Gastroesophageal sphincter (tissue), 4 donors: ENCODE data around the gene MLH3. TPM values are rescaled to one million over a fixed set of nuclear protein-coding genes. Genes with fewer than 3 reads are reported as not detected.

ENCODE experiments used
- ATAC-seq: fragments of 150-250 bp; one replicate; pipeline ENCODE4 v1.9.1; 2016; ENCODE audit warnings: mild to moderate bottlenecking, moderate library complexity
- H3K27ac ChIP-seq, 4 donors: fragments of 200-600 bp; sonication (generic) in 3 of 4; 1 replicate in 3 of 4; 2 replicates in 1 of 4; pipeline ENCODE4 v1.5.1; 2016 to 2019
- H3K27me3 ChIP-seq: fragments of 200-600 bp; sonication (generic); one replicate; pipeline ENCODE4 v1.5.1; 2019
- H3K36me3 ChIP-seq, 2 donors: fragments of 200-600 bp; sonication (generic); one replicate each; pipeline ENCODE4 v1.5.1; 2019; ENCODE audit warnings: control low read depth in 1 of 2
- H3K4me1 ChIP-seq, 3 donors: fragments of 200-600 bp; sonication (generic); 1 replicate in 2 of 3; 2 replicates in 1 of 3; pipeline ENCODE4 v1.5.1; 2016 to 2019; ENCODE audit warnings: control low read depth in 2 of 3
- H3K4me3 ChIP-seq, 2 donors: fragments of 200-600 bp; sonication (generic); one replicate each; pipeline ENCODE4 v1.5.1; 2019; ENCODE audit warnings: mild to moderate bottlenecking in 1 of 2, moderate library complexity in 1 of 2
- H3K9me3 ChIP-seq, 3 donors: fragments of 200-600 bp; sonication (generic); one replicate each; pipeline ENCODE4 v1.5.1; 2017 to 2019; ENCODE audit warnings: control low read depth in 2 of 3
- CTCF ChIP-seq, 4 experiments: fragments of 200-600 bp in 2 of 4; fragments of 450-650 bp in 2 of 4; sonication (generic) in 1 of 4; IDR thresholded peaks; one replicate each; pipeline ENCODE4 v1.5.1; 2017 to 2019; ENCODE audit warnings: antibody characterized with exemption in 4 of 4, mild to moderate bottlenecking in 2 of 4, moderate library complexity in 2 of 4
- EP300 ChIP-seq: sonication (generic); formaldehyde crosslinking; IDR thresholded peaks from one replicate; pipeline ENCODE4 v1.6.1; 2017; ENCODE audit warnings: antibody characterized with exemption, mild to moderate bottlenecking
- POLR2A ChIP-seq, 2 donors: fragments of 450-650 bp; IDR thresholded peaks; one replicate each; pipeline ENCODE4 v1.6.1; 2017; ENCODE audit warnings: antibody characterized with exemption in 2 of 2, mild to moderate bottlenecking in 2 of 2, moderate library complexity in 1 of 2
- POLR2AphosphoS5 ChIP-seq: sonication (generic); formaldehyde crosslinking; IDR thresholded peaks from one replicate; pipeline ENCODE4 v1.6.1; 2017; ENCODE audit warnings: antibody characterized with exemption
- WGBS, 2 donors: methylation state at CpG; one replicate each; pipeline ENCODE4 v1.1.5; 2018; ENCODE audit warnings: low coverage in 1 of 2; 5-methylcytosine and 5-hydroxymethylcytosine counted together
- total RNA-seq, 4 donors: library from RNA; depleted of rRNA; stranded (reverse); fragments of >200 nt; gene quantifications; one replicate each; pipeline ENCODE4 v1.1.0, GENCODE V29; 2016

The MLH3 gene
- total RNA-seq, 4 donors from 2014 or later, result 29.0 to 76.1 (median 32.2) TPM

- Histone ChIP-seq H3K4me3 (no peak overlapping the region), H3K9me3 (no peaks in the 10 kb centered on the region), H3K27ac (no peak overlapping the region), H3K27me3 (no peaks in the 10 kb centered on the region), H3K36me3 (peaks cover 0 to 83% of the 10 kb centered on the region in 2 donors), H3K4me1 (peaks cover 6 to 26% (median 12%) of the 10 kb centered on the region in 3 donors)
- no peak for ATAC-seq
- 86 to 88% methylated on average over 3 to 4 of the region's 4 CpGs for WGBS, 2 donors
- no peak for TF ChIP-seq POLR2AphosphoS5
- TF ChIP-seq EP300, result no peak
- no peak for TF ChIP-seq CTCF (IDR thresholded peaks at IDR 0.05)
- TF ChIP-seq POLR2A (IDR thresholded peaks at IDR 0.05), result no peak
Observed at GRCh38 chr14:75009176-75009575, 42.1 kb downstream of the MLH3 start.

GRCh38 chr14:75005357-75005756, 45.9 kb downstream of the MLH3 start:
- Histone ChIP-seq H3K27me3 (no peaks in the 10 kb centered on the region), H3K4me3 (no peak overlapping the region), H3K27ac (no peak overlapping the region), H3K4me1 (peaks cover 0 to 31% (median 11%) of the 10 kb centered on the region in 3 donors), H3K9me3 (no peaks in the 10 kb centered on the region), H3K36me3 (peaks cover 0 to 59% of the 10 kb centered on the region in 2 donors)
- WGBS, 2 donors, result 97% methylated on average over 2 to 3 of the region's 3 CpGs
- TF ChIP-seq EP300 (no peak), POLR2A (IDR thresholded peaks at IDR 0.05) (no peak), POLR2AphosphoS5 (no peak), CTCF (IDR thresholded peaks at IDR 0.05) (no peak)
- no peak for ATAC-seq

GRCh38 chr14:75003250-75004027, 47.8 kb downstream of the MLH3 start:
- TF ChIP-seq POLR2A (IDR thresholded peaks at IDR 0.05) (no peak), EP300 (no peak), CTCF (IDR thresholded peaks at IDR 0.05) (no peak), POLR2AphosphoS5 (no peak)
- peak; percentile 4 for ATAC-seq

GRCh38 chr14:75002392-75003249, 48.6 kb downstream of the MLH3 start, which contains the start of gene EIF2B2:
Gene EIF2B2 (plus strand): TSS chr14:75002921. CDS start chr14:75002991, 70 bp downstream.
- H3K4me1 ChIP-seq, result peaks cover 0 to 31% (median 11%) of the 10 kb centered on the region in 3 donors
- H3K27ac ChIP-seq, result peak within 1 kb of the TSS; percentile 40 to 91 (median 88)
- H3K4me3 ChIP-seq, result peak within 1 kb of the TSS; percentile 59 to 77
- TF ChIP-seq EP300, result peak; percentile 12
- TF ChIP-seq POLR2AphosphoS5, result peak; percentile 42
- TF ChIP-seq POLR2A (IDR thresholded peaks at IDR 0.05), result peak; percentile 6 to 45
- peak in 3 of 4 experiments; percentile 33 to 55 (median 39) for TF ChIP-seq CTCF (IDR thresholded peaks at IDR 0.05)
- peak; percentile 100 for ATAC-seq
- H3K36me3 ChIP-seq, result peaks cover 0 to 32% of the 10 kb centered on the region in 2 donors
- H3K9me3 ChIP-seq, result no peaks in the 10 kb centered on the region
- WGBS, 2 donors, result 0 to 1% methylated on average over 6 to 17 of the region's 66 CpGs
- no peaks in the 10 kb centered on the region for H3K27me3 ChIP-seq

More at GRCh38 chr14:75003250-75004027, 47.8 kb downstream of the MLH3 start:
- no peaks in the 10 kb centered on the region for H3K9me3 ChIP-seq
- peaks cover 0 to 40% of the 10 kb centered on the region in 2 donors for H3K36me3 ChIP-seq
- peak overlapping the region; percentile 59 to 77 for H3K4me3 ChIP-seq
- H3K4me1 ChIP-seq, result peaks cover 0 to 31% (median 11%) of the 10 kb centered on the region in 3 donors
- peak overlapping the region; percentile 30 to 91 (median 88) for H3K27ac ChIP-seq
- 21 to 42% methylated on average over 2 of the region's 18 CpGs for WGBS, 2 donors
- no peaks in the 10 kb centered on the region for H3K27me3 ChIP-seq
